Neural crest cell (in vitro differentiated cells): ENCODE results near the gene SIPA1L3. TPM values are rescaled to one million over a fixed set of nuclear protein-coding genes. Genes with fewer than 3 reads are reported as not detected.

ENCODE experiments used
- DNase-seq: peaks from one replicate; pipeline ENCODE4 v3.0.0; 2021; ENCODE audit warnings: low read depth, mixed read lengths, low spot score
- H3K27ac Mint-ChIP-seq: one replicate; pipeline ENCODE4 v1.8.0; 2021; ENCODE audit warnings: mild to moderate bottlenecking, mixed read lengths; ENCODE audit not compliant: unreplicated experiment
- H3K27me3 Mint-ChIP-seq: 2 replicates; pipeline ENCODE4 v1.8.0; 2021; ENCODE audit warnings: low read depth, mild to moderate bottlenecking, mixed read lengths
- H3K36me3 Mint-ChIP-seq: 2 replicates; pipeline ENCODE4 v1.8.0; 2021; ENCODE audit warnings: low read depth, mild to moderate bottlenecking, mixed read lengths
- H3K4me1 Mint-ChIP-seq: 2 replicates; pipeline ENCODE4 v1.8.0; 2021; ENCODE audit warnings: mixed read lengths
- H3K4me3 Mint-ChIP-seq: one replicate; pipeline ENCODE4 v1.8.0; 2021; ENCODE audit warnings: mild to moderate bottlenecking, mixed read lengths
- H3K9me3 Mint-ChIP-seq: 2 replicates; pipeline ENCODE4 v1.8.0; 2021; ENCODE audit warnings: mixed read lengths
- total RNA-seq: library from RNA; stranded (reverse); gene quantifications from 2 replicates; pipeline ENCODE4 v1.2.1, GENCODE V29; 2021
- TF ChIP-seq, protein P1 (sequence below): fragments of 200-600 bp; sonication (generic); conservative IDR thresholded peaks from 2 replicates; pipeline ENCODE4 v1.5.0; 2021; ENCODE audit warnings: antibody characterized with exemption, mild to moderate bottlenecking

SIPA1L3 gene
- total RNA-seq, 1 donor from 2014 or later: 41.2 TPM

DNA sequence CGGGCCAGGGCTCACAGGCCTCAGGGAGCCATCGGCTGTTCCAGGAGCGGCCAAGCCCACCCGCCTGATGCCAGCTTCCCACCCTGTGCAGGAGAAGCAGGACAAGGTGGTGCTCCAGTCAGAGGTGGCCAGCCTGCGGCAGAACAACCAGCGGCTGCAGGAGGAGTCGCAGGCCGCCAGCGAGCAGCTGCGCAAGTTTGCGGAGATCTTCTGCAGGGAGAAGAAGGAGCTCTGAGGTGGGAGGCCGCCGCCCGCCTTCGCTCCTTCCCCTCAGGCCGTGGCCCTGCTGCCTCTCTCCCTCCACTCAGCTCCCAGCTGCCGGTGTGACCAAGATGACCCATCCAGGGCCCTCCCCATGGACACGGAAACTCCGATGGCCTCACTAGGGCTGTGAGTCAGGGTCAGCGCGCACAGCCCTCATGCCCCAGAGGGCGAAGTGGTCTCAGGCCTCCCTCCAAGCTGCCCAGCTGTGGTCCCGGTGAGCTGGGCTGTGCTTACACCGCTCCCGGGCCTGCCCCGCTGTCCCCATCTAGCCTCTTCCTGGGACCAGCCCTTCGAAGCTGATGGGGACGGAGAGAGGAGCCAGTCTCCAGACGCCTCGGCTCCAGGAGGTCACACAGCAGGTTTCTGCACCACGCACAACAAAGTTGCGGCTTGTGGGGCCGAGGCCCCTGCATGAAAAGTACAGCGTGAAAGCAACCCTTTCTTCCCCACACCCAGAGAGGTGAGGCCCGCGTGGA is 299.2 kb downstream of the SIPA1L3 start:
- TF ChIP-seq, protein P1, sequence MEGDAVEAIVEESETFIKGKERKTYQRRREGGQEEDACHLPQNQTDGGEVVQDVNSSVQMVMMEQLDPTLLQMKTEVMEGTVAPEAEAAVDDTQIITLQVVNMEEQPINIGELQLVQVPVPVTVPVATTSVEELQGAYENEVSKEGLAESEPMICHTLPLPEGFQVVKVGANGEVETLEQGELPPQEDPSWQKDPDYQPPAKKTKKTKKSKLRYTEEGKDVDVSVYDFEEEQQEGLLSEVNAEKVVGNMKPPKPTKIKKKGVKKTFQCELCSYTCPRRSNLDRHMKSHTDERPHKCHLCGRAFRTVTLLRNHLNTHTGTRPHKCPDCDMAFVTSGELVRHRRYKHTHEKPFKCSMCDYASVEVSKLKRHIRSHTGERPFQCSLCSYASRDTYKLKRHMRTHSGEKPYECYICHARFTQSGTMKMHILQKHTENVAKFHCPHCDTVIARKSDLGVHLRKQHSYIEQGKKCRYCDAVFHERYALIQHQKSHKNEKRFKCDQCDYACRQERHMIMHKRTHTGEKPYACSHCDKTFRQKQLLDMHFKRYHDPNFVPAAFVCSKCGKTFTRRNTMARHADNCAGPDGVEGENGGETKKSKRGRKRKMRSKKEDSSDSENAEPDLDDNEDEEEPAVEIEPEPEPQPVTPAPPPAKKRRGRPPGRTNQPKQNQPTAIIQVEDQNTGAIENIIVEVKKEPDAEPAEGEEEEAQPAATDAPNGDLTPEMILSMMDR: no peak
- DNase-seq: no peak
- peaks cover 2% of the 10 kb centered on the region for H3K36me3 Mint-ChIP-seq
- no peak overlapping the region for H3K27ac Mint-ChIP-seq
- H3K27me3 Mint-ChIP-seq: peaks cover 9% of the 10 kb centered on the region
- H3K4me1 Mint-ChIP-seq: peaks cover 20% of the 10 kb centered on the region
- no peaks in the 10 kb centered on the region for H3K9me3 Mint-ChIP-seq
- H3K4me3 Mint-ChIP-seq: peak overlapping the region; percentile 49

DNA sequence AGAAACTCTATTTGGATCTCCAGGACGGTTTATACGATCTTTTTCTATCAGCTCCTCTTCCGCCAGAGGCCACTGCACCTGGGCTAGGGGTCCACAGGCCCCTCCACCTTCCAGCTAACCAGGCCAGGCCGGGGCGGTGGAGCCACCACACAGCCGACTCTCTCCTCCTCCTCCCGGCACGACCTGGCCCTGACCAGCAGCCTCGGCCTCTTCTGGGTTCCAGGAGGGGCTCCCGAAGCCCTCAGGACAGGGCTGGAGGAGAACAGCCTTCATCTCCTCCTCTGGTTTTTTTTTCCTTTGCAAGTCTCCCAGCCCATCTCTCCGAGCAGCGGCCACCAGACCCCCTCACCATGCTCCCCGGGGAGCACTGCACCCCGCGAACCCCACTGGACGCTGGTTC is 299.9 kb downstream of the SIPA1L3 start:
- DNase-seq: no peak
- H3K27ac Mint-ChIP-seq: no peak overlapping the region
- peaks cover 2% of the 10 kb centered on the region for H3K36me3 Mint-ChIP-seq
- H3K4me3 Mint-ChIP-seq: peak overlapping the region; percentile 49
- H3K4me1 Mint-ChIP-seq: peaks cover 20% of the 10 kb centered on the region
- H3K9me3 Mint-ChIP-seq: no peaks in the 10 kb centered on the region
- peaks cover 9% of the 10 kb centered on the region for H3K27me3 Mint-ChIP-seq
- TF ChIP-seq, protein P1: no peak

DNA sequence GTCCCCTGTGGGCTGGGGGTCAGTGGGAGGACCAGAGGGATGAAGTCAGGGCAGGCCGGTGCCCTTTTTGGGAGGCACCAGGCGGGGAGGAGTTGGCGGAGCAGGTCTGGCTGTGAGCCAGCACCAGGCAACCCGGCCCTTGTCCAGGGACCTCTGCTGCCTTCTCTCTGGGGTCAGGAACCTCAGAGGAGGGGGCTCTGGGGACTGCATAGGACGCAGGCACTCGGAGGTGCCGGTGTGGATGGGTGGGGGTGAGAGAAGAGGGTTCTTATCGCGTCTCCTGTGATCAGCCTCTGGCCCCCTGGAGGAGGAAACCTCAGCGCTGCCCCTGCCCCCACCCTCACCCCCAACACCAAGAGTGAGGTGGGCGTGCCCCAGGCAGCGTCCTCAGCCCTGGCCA is 300.5 kb downstream of the SIPA1L3 start:
- peak overlapping the region; percentile 62 for H3K4me3 Mint-ChIP-seq
- peaks cover 2% of the 10 kb centered on the region for H3K36me3 Mint-ChIP-seq
- DNase-seq: no peak
- no peak overlapping the region for H3K27ac Mint-ChIP-seq
- TF ChIP-seq, protein P1: no peak
- H3K9me3 Mint-ChIP-seq: no peaks in the 10 kb centered on the region
- H3K4me1 Mint-ChIP-seq: peaks cover 20% of the 10 kb centered on the region
- H3K27me3 Mint-ChIP-seq: peaks cover 9% of the 10 kb centered on the region

DNA sequence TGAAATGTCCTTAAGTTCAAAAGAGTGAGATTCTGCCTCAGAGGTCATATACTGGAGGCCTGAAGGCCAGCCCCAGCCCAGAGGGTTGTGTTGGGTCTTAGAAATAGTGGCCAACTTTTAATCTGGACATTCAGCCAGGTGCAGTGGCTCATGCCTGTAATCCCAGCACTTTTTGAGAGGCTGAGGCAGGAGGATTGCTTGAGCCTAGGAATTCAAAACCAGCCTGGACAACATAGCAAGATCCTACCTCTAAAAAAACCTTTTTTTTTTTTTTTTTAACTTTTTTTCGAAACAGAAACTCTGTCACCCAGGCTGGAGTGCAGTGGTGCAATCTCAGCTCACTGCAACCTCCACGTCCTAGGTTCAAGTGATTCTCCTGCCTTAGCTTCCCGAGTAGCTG is 301.6 kb downstream of the SIPA1L3 start:
- TF ChIP-seq, protein P1: no peak
- H3K4me3 Mint-ChIP-seq: no peak overlapping the region
- H3K9me3 Mint-ChIP-seq: no peaks in the 10 kb centered on the region
- no peak for DNase-seq
- H3K4me1 Mint-ChIP-seq: peaks cover 20% of the 10 kb centered on the region
- H3K36me3 Mint-ChIP-seq: no peaks in the 10 kb centered on the region
- no peak overlapping the region for H3K27ac Mint-ChIP-seq
- peaks cover 9% of the 10 kb centered on the region for H3K27me3 Mint-ChIP-seq

DNA sequence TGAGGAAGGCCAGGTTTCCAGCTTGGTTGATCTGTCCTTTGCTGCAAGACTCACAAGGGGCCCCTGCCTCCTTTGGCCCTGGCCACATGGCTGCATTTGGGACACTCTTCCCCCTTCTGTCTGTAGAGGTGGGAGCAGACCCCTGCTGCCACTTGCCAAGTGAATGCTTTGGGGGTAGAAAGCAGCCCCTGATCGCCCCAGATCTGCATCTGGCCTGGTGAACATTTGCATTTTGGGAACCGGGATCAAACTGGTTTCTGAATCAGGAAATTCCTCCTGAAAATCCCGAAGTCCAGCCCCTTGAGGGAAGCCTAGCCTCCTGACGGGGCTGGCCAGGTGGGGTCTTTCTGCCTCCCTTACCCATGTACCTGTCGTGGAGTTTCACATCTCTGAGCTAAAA is 302.1 kb downstream of the SIPA1L3 start:
- H3K9me3 Mint-ChIP-seq: no peaks in the 10 kb centered on the region
- peaks cover 12% of the 10 kb centered on the region for H3K27me3 Mint-ChIP-seq
- TF ChIP-seq, protein P1: no peak
- no peak for DNase-seq
- H3K36me3 Mint-ChIP-seq: peaks cover 4% of the 10 kb centered on the region
- no peak overlapping the region for H3K27ac Mint-ChIP-seq
- H3K4me3 Mint-ChIP-seq: peak overlapping the region; percentile 57
- H3K4me1 Mint-ChIP-seq: peaks cover 25% of the 10 kb centered on the region
